Uterus (tissue), 2 donors: ENCODE results near the gene DTD1.

Experiments used
- POLR2A ChIP-seq, 2 donors: fragments of 450-650 bp; IDR thresholded peaks; one replicate each; pipeline ENCODE4 v1.6.1; 2016; ENCODE audit warnings: antibody characterized with exemption in 2 of 2, mild to moderate bottlenecking in 1 of 2, moderate library complexity in 1 of 2
- TF ChIP-seq, protein P1 (sequence below), 4 experiments: fragments of 200-600 bp in 2 of 4; fragments of 450-650 bp in 2 of 4; sonication (generic) in 2 of 4; IDR thresholded peaks; one replicate each; pipeline ENCODE4 v1.5.1; 2016 to 2019; ENCODE audit warnings: antibody characterized with exemption in 4 of 4, mild to moderate bottlenecking in 2 of 4, moderate library complexity in 1 of 4

DNA sequence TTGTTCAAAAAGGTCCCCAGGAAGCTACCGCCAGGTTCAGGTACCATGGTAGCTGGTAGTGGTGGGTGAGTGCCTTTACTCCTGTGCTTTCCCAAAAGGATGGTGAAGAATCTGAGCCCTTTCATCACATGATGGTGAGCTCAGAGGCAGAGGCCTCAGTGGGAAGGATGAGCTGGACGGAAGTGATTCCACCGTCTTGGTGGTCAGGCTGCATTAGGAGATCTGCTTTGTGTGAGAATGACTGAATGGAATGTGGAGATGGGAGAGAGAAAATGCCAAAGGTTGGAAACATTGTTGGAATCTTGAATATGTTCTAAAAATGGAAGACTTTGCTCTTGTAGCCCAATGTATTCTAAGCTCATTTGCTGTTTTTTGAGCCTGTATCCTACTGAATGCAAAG is 117.6 kb downstream of the DTD1 start:
- TF ChIP-seq, protein P1, sequence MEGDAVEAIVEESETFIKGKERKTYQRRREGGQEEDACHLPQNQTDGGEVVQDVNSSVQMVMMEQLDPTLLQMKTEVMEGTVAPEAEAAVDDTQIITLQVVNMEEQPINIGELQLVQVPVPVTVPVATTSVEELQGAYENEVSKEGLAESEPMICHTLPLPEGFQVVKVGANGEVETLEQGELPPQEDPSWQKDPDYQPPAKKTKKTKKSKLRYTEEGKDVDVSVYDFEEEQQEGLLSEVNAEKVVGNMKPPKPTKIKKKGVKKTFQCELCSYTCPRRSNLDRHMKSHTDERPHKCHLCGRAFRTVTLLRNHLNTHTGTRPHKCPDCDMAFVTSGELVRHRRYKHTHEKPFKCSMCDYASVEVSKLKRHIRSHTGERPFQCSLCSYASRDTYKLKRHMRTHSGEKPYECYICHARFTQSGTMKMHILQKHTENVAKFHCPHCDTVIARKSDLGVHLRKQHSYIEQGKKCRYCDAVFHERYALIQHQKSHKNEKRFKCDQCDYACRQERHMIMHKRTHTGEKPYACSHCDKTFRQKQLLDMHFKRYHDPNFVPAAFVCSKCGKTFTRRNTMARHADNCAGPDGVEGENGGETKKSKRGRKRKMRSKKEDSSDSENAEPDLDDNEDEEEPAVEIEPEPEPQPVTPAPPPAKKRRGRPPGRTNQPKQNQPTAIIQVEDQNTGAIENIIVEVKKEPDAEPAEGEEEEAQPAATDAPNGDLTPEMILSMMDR (IDR thresholded peaks at IDR 0.05), result no peak
- no peak for TF ChIP-seq POLR2A (IDR thresholded peaks at IDR 0.05)
